Measurements from ENCODE around the gene YTHDC2.

- TF ChIP-seq CTCF (IDR thresholded peaks at IDR 0.05) (no peak), POLR2A (IDR thresholded peaks at IDR 0.05) (no peak)
These were observed 119.5 kb downstream of the YTHDC2 start for GRCh38 chr5:113632996-113633395.

Measured in esophagus squamous epithelium (tissue), 4 donors.